Activated CD4-positive, alpha-beta T cell treated with anti-CD3 and anti-CD28 coated beads, Interleukin-2, amount 50 U/mL, for 16 hours (primary cell): ENCODE results near the gene HIPK3.
"Not testable (repeated sequence)": the region's sequence is repeated elsewhere in the genome, so short reads cannot be mapped to it uniquely, and the experiment has no call there.

Source experiments
- DNase-seq: peaks from one replicate; pipeline ENCODE4 v3.0.0-alpha.2; 2020

The HIPK3 gene

DNA sequence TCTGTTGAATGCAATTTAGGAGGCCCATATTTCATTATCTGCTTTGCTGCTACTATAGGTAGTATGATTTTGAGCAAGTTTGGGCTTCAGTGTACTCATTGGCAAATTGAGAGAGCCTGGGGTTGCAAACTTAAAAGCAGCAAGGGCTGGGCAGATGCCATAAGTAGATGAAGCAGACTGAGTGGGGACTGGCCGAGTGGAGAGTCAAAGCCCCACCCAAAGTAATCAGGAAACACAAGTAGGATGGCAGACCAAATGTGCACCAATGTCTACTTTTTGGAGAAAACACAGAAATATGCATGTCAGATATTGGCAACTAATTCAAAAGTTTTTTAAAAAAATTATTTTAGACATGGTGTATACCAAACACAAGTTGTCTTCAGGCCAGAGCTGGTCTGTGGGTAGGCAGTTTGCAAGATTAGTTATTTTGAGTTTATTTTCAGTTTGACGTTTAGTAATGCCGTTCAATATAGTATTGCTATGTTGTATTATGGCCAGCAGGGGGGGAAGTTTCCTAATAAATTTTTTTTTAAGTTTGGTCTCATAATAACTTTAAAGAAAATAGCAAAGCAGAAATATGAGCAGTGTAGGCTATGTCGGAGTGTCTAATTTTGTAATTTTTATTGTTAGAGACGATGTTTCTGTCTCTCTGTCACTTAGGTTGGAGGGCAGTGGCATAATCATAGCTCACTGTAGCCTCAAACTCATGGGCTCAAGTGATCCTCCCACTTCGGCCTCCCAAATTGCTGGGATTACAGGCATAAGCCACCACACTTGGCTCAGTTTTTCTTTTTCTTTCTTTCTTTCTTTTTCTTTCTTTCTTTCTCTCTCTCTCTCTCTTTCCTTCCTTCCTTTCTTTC lies 105.1 kb downstream of the HIPK3 start:
- peak; percentile 41 for DNase-seq

DNA sequence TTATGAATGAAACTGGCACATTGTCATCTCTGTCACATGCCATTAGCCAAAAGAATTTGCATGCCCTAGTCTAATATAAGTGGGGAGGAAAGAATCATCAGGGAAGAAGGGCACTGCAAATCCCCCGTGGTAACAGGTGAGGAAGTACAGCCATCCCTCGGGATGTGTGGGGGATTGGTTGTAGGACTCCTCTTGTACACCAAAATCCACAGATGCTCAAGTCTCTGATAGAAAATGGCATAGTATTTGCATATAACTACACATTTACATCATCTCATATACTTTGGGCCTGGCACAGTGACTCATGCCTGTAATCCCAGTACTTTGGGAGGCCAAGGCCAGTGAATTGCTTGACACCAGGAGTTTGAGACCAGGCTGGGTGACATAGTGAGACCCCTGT lies 109.7 kb downstream of the HIPK3 start:
- no peak for DNase-seq

DNA sequence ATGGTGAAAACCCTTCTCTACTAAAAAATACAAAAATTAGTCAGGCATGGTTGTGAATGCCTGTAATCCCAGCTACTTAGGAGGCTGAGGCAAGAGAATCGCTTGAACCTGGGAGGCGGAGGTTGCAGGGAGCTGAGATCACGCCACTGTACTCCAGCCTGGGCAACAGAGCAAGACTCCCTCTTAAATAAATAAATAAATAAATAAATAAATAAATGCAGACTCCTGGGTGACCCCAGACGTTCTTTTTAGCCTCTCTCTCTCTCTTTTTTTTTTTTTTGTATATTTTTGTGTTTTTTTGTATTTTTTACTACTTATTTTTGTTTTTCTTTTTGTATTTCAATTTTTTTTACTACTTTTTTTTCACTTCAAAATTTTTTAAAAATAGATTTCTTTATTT lies 111.3 kb downstream of the HIPK3 start:
- DNase-seq: not testable (repeated sequence)

DNA sequence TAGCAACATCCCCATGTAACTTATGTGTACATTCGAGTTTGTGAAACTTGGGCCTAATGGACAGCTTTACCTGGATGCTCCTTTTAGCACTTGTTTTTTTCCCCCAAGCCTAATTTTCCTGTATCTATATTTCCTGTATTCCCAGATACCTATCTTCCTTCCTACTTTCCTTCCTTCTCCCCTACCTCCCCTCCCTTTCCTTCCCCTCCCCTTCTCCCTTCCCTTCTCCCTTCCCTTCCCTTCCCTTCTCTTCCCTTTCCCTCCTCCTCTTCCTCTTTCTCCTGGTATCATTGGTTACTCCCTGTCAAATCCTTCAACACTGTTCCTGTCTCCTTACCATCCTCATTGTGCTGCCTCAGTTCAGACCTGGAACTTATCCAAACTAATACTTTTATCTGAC lies 111.8 kb downstream of the HIPK3 start:
- DNase-seq: no peak

DNA sequence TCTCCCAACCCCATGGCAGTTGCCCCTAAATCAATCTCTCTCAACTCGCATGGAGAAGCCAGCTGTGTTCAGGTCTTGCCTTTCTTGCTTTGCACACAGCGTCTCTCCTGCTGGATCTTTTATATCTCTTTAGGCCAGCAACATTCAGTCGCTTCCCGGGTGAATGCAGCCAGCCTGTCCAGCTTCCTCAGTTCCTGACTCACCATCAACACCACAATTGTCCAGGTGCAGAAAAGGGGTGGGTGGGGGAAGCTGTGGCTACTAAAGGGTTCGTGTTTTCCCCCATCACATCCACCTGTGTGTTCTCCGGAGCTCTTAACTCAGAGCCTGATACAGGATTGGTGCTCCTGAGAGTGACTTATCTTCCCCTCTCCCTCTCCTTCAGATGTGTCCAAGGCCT lies 116.5 kb downstream of the HIPK3 start:
- no peak for DNase-seq

DNA sequence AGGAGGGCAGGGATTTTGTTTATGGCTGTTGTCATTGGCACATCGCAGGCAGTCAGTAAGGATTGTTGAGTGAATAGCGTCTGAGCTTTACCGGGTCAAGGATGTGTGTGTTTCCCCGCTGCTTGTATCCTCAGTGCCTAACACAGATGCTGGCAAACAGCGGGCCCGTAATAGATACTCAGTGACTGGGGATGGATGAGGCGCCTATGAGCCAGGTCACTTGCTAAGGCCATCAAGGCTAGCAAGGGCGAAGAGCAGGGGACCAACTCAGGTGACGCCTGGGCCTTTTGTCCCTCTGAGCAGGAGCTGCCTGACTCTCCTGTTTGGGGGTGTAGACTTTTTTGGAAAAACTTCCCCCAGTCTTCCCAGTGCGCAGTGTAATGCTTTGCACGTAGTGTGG lies 118.1 kb downstream of the HIPK3 start:
- DNase-seq: no peak

DNA sequence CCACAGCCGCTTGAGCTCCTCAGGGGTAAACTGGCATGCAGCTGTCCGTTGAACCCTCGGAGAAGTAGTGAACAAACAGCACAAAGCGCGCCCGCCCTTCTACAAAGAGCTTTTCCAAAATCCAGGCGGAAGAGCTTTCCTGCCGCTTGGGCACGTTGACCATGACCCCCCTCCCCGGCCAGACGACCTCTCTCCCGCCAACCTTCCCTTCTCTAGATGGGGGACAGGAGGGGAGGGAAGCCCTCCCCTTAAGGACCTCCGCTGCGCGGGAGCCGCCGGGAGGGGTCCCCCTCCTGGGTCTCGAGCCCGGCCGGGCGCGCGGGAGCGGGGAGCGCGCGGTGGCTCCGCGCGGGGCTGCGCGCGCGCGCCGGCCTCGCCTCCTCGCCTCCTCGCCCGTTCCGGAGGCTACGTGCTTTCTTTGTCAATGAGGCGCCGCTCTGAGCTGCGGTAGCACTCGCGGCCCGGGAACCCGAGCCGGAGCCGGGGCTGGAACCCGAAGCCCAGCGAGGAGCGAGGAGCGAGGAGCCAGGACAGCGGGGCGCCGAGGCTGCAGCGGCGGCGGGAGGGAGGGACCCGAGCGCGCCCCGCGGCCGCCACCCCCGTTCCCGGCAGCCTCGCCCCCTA lies 118.6 kb downstream of the HIPK3 start, which contains the start of gene KIAA1549L:
Gene KIAA1549L, plus strand, starts transcription at position 421 of the 624 bp plus-strand sequence.
- no peak for DNase-seq

DNA sequence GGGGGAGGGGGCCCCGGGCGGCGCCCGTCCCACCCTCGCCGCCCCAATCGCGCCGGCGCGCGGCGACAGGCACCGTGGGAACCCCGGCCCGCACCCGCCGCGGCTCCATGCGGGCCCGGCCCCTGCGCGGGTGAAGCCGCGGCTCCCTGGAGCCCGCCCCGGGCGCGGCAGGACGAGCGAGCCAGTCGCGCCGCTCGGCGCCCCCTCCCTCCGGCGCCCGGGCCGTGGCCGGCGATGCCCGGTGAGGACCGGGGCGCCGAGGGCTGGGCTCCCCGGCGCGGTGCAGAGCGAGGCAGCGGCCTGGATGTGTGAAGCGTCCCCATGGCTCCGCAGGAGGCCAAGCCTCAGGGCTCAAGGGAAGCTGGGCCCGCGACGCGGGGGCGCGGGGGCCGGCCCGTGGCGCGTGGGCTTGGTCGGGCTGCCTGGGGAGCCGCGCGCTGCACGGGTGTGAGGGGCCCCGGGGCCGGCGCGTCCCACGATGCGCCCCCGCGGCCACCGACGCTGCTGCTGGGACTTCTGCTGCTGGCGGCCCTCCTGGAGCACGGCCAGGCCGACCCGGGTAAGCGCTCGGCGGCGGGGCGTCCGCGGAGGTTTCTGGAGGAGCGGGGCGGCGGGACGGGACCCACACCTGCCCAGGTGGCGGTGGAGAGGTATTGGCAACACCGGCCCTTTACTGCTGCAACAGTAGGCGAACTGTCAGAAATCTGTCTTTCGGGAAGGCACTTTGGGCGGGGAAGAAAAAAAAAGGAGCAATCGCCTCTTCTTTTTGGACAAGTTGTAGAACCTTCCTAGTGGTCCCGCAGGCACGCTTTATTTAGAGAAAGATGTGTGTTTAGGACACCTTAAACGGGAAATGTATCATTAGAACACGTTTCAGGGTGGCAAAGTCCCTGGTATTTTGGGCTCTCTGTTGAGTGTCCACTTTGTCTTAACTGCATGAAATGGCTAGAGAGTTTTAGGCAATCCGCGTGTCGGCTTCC lies 119.4 kb downstream of the HIPK3 start:
- DNase-seq: no peak

DNA sequence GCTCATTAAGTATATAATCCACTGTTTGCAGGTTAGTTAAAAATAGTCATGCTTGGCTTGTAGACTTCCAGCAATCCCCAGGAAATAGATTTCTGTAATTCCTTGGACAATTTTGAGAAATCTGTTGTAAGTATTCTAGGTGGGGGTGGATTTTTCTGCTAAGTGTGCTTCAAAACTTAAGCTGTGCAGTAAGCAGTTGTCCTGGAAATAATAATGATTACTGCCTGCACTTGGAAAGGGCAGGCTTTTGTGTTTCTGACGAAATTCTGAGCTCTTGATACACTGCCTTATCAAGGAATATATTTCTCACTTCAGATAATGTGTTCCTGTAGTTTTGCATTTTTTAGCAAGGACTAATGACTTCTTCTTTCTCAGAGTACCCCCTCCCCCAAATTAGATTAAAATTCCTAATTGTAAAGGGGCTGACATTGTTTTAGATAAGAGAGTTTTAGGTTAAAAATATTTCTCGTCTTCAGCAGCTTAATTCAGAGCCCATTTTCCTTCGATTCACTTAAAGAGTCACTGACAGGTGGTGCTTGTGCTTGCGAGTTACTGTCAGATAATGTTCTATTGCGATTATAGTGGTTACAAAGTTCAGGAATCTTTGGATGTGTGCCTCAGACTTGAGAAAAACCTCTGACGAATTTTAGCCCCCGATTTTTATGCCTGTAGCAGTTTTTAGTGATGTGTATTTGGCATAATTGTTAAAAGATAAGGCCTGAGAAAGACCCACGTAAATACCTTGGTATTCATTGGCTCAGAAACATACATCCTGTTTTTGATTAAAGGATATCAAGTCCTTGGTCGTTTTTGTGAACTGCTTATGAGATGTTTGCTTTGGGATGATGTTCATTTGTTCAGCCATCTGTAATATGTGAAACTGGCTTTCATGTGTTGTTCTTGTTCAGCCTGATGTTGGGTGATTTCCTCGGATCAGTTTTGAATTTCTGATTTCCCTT lies 120.5 kb downstream of the HIPK3 start:
- no peak for DNase-seq

DNA sequence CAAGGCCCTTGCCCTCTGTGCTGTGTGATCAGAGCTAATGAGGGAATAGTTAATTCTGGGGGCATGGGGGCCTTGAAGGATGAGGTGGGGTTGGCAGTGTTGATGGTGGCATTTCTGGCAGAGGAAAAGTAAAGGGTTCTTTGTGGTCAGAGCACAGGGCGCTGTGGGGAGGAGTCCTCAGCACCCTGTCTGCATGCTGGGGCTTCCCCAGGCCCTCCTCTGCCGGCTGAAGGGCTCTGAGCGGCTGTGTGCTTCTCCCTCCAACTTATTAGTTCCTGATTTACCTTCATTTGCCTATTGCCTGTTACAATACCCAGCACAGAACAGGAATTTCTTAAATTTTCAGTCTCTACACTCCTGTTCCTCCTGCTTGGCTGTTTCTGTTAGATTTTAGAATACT lies 122.8 kb downstream of the HIPK3 start:
- DNase-seq: no peak

DNA sequence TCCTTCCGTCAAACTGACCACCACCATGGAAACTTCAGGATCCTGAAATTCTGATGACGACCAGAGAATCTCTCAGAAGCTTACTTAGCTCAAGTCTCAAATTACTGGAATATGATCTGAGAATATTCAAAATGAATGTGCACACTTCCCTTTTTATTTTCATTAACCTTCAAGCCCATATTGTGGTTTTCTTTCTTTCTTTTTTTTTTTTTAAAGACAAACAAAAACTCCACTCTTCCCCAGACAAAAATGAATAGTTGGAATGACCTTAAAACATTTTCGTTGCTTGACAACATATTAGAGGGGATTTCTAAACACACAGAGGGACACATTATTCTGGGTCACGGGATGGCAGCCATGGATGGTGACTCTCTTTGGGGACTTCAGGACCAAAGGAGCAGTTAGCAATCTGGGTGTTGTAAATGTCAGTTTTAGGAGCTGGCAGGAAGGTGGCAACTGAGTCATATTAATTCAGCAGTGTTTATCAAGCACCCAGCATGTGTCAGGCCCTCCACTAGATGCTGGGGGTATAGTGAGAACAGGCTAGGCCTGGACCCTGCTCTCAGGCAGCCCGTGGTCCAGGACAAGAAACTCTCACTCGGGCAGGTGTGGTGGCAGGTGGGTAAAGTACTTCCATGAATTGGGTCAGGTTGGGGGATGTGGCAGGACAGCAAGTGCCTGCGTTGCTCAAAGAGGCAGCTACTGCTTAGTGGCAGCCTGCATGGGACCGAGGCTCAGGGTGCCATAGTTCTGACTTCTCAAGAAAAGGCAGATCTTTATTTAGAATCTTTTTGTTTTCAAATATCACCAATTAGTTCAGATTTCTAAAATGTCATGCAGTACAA lies 126.1 kb downstream of the HIPK3 start:
- DNase-seq: no peak

DNA sequence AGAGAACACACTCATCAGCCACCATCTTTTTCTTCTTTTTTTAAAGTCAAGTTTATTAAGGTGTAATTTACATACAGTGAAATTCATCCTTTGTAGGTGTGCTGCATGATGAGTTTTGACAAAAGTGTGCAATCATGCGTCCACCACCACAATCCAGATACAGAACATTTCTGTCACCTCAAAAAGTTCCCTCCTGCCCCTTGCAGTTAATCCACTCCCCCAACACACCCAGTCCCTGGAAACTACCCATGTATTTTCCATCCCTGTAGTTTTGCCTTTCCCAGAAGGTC lies 126.7 kb downstream of the HIPK3 start:
- DNase-seq: no peak

DNA sequence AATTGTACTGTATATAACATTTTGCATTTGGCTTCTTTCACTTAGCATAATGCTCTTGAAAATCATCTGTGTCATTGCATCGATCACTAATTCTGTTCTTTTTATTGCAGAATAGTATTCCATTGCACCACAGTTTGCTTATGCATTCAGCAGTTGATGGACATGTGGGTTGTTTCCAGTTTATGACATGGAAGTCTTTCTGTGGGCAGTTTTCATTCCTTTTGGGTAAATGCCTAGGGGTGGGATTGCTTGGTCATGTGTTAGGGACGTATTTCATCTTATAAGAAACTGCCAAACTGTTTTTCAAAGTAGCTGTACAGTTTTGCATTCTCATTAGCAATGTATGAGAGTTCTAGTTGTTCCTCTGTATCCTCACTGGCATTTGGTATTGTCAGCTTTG lies 127.0 kb downstream of the HIPK3 start:
- DNase-seq: no peak

DNA sequence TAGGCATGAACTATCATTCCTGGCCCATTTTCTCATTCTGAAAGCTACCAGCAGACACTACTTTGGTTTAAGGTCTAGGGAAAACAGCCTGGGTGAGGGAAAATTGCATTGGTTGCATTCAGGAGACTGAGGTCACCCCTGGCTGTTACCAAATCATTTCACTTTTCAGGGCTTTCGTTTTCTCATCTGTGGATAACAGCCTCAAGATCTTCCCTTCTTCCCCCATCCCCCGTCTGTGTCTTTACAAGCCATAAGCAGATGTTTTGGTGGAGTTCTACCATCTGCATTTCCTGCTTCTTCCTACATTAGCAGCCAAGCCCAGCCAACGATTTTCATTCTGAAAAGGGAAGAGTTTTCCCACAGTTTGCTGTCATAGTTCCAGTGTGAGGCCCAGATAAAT lies 130.4 kb downstream of the HIPK3 start:
- DNase-seq: no peak

DNA sequence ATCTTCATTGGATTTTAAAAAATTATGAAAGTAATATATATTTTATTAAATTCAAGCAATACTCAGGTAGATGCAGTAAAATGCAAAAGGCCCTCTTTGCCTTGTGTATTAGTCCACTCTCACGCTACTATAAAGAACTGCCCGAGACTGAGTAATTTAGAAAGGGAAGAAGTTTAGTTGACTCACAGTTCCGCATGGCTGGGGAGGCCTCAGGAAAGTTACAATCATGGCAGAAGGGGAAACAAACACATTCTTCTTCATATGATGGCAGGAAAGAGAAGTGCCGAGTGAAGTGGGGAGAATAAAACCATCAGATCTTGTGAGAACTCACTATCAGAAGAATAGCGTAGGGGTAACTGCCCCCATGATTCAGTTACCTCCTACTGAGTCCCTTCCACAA lies 130.8 kb downstream of the HIPK3 start:
- no peak for DNase-seq

DNA sequence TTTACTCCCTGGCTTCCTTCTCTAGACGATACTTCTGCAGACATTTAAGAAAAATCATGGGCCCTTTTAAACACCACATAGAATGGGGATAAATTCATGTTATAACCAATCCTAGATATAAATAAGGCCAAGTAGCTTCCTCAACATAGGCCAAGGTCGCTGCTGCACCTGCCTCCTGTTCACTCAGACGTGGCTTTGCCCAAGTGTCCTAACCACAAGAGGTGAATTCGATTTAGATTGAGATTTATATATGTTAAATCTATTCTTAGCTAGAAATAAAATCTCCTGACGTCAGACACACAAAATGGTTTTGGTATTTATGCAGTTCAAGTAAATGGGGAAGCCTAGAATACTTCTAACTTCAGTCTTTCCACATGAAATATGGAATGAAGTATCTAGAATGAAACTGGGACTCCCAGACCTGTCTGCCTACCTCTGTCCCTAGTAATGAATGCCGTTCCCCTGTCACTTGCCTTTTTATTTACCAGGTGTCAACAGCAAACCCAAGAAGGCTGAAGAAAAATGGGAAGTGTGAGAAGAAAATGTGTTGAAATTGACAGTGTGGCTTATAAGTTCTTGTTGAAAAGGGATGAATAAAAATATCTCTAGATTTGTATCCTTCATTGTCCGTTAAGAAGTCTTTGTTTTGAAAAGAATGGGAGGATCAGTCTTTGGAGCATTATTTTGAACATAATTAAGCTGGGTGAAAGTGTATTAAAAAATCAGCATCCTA lies 131.8 kb downstream of the HIPK3 start:
- DNase-seq: no peak

DNA sequence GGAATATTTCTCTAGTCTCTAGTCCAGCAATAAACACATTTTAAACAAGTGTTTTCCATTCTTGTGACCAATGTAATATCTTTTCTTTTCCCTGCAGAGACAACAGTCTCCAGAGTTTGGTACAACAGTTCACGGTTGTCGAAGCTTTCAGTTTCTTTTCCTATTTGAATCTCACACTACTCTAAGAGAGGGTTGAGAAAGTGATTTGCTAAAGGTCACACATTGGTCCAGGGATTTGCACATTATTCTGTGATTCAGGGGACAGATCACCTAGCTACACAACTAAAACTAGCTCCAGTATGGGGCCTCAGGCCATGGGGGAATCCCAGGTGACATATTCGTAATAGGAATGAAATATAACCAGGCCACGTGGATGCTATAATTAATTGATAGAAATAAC lies 132.5 kb downstream of the HIPK3 start:
- no peak for DNase-seq

DNA sequence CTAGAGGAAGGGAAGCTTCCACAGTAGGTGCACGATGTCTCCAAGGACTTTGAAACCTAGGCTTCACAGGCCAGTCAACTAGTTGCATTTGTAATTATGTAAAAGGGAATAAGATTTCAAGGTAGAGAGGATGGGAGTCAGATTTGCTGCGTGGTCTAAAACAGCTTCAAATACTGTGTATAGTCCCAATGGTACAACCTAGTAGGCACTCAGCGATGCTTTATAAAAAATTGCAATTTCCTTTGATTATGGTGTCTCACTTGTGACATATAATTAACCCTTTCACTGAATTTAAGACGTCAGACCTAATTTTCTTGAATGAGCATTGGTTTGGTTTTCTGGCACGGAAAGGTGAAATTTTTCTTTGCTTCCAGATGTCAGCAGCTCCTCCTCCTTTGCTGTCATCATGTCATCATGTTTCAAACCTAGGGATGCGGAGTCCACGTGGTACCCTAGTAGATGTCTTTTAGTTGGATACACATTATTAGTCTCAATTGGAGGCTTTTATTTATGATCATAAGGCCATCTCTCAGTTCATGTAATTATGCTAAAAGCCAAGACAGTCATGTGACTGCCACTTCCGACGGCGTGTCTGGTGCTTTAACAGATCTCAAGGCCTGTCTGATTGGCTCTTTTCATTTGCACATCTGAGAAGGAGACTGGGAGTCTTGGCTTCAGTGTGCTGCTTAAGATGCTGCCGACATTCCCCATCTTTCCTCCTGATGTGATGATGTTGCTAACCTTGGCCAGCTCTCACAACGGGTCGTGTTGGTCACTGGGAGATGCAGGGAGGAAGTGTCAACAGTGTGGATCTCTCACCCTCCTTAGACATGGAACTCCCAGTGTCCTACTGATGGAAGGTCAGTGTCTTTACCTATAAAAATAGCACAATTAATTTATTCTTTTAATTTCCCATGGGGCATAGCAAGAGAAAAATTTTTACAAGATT lies 134.0 kb downstream of the HIPK3 start:
- no peak for DNase-seq

DNA sequence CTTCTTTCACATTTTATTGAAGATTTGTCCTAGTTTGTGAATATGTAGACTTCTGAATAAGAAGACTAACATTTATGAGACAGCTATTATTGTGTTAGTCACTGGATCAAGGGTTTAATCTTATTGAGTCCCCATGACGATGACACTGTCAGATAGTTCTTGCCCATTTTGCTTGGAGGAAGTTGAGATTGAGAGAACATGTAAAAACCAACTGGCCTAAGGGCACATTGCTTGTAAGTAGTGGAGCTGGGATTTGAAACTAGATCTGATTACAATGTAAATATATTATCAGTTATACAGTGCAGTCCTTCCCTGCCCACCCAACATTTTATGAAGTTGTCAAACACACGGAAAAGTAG lies 134.7 kb downstream of the HIPK3 start:
- DNase-seq: no peak
